K562 (cell line): Measurements from ENCODE around the gene PLOD1. TPM values are rescaled to one million over a fixed set of nuclear protein-coding genes. Genes with fewer than 3 reads are reported as not detected.

ENCODE experiments used
- HMG20B ChIP-seq: fragments of 250-450 bp; sonication (Bioruptor Pico); IDR thresholded peaks from 2 replicates; pipeline ENCODE4 v1.5.0; 2021; ENCODE audit warnings: mild to moderate bottlenecking
- LEF1 ChIP-seq: fragments of 450-650 bp; IDR thresholded peaks from 2 replicates; pipeline ENCODE4 v1.6.1; 2016; ENCODE audit warnings: mild to moderate bottlenecking
- MTA1 ChIP-seq: fragments of 450-650 bp; IDR thresholded peaks from 2 replicates; pipeline ENCODE4 v1.6.1; 2017; ENCODE audit warnings: borderline replicate concordance
- PHF8 ChIP-seq: fragments of 200-600 bp; sonication (generic); IDR thresholded peaks from 2 replicates; pipeline ENCODE4 v1.6.1; 2012; ENCODE audit warnings: mixed run types, mild to moderate bottlenecking, inconsistent platforms, low read length, moderate library complexity, borderline replicate concordance
- PHTF2 ChIP-seq: fragments of 250-450 bp; sonication (Bioruptor Pico); IDR thresholded peaks from 2 replicates; pipeline ENCODE4 v1.5.0; 2021; ENCODE audit warnings: mild to moderate bottlenecking
- PKNOX1 ChIP-seq: fragments of 450-650 bp; IDR thresholded peaks from 2 replicates; pipeline ENCODE4 v1.6.1; 2016
- POLR3A ChIP-seq: IDR thresholded peaks from 2 replicates; pipeline ENCODE4 v1.6.1; 2011; ENCODE audit warnings: borderline replicate concordance, mild to moderate bottlenecking, moderate library complexity; ENCODE audit not compliant: insufficient read length, insufficient read depth; ENCODE audit errors: extremely low read depth
- PURB ChIP-seq: sonication (generic); formaldehyde crosslinking; IDR thresholded peaks from 2 replicates; pipeline ENCODE4 v1.9.0; 2021; ENCODE audit warnings: low read depth, mild to moderate bottlenecking, missing genetic modification reagents
- RFX7 ChIP-seq: fragments of 250-450 bp; sonication (Bioruptor Pico); IDR thresholded peaks from 2 replicates; pipeline ENCODE4 v1.5.1; 2021; ENCODE audit warnings: mild to moderate bottlenecking
- ZC3H11A ChIP-seq: IDR thresholded peaks from 2 replicates; pipeline ENCODE4 v1.6.1; 2012; ENCODE audit warnings: low read depth, low read length, improper control_type of control experiment
- ZNF707 ChIP-seq: fragments of 250-450 bp; sonication (Bioruptor Pico); conservative IDR thresholded peaks from 2 replicates; pipeline ENCODE4 v1.8.0; 2022; ENCODE audit warnings: inconsistent platforms, mild to moderate bottlenecking, moderate library complexity
- ZNF785 ChIP-seq: fragments of 250-450 bp; sonication (Bioruptor Pico); IDR thresholded peaks from 2 replicates; pipeline ENCODE4 v1.4.0; 2020; ENCODE audit warnings: mild to moderate bottlenecking
- polyA plus RNA-seq, 8 experiments: library from polyadenylated mRNA; depleted of rRNA in 4 of 8; stranded (reverse) in 5 of 8; unstranded in 3 of 8; fragments of >200 nt; fragmentation: Nextera tagmentation in 2 of 8; fragmentation: Illumina TruSeq in 1 of 8; extraction: Ambion mirVana in 2 of 8; extraction: Trizol in 1 of 8; gene quantifications; 2 replicates each; pipeline versions ENCODE4 v1.2.1 to v1.2.3, GENCODE V29; 2011 to 2014; ENCODE audit warnings: inconsistent platforms in 1 of 8, missing spikeins in 1 of 8
- total RNA-seq, 7 experiments: library from RNA; depleted of rRNA in 6 of 7; stranded (reverse); fragments of >200 nt in 6 of 7; fragmentation: Illumina TruSeq in 2 of 7; extraction: Trizol in 2 of 7; gene quantifications; 2 replicates each; pipeline versions ENCODE4 v1.2.1 to v1.2.3, GENCODE V29; 2011 to 2021; ENCODE audit warnings: low replicate concordance in 1 of 7
- TF ChIP-seq, protein P1 (sequence below): fragments of 450-650 bp; IDR thresholded peaks from 2 replicates; pipeline ENCODE4 v1.6.1; 2017; ENCODE audit warnings: antibody characterized with exemption, mild to moderate bottlenecking
- TF ChIP-seq, protein P2 (sequence below), 2 experiments: fragments of 200-800 bp in 1 of 2; sonication (Bioruptor generic) in 1 of 2; sonication (generic) in 1 of 2; formaldehyde crosslinking in 1 of 2; IDR thresholded peaks in 1 of 2; conservative IDR thresholded peaks in 1 of 2; 2 replicates each; pipeline versions ENCODE4 v1.5.0 to v1.6.1; 2016 to 2020; ENCODE audit warnings: missing compliant biosample characterization in 1 of 2, missing genetic modification characterization in 1 of 2, missing genetic modification reagents in 1 of 2
- TF ChIP-seq, protein P3 (sequence below): sonication (generic); formaldehyde crosslinking; IDR thresholded peaks from 2 replicates; pipeline ENCODE4 v1.8.0; 2022; ENCODE audit warnings: missing genetic modification reagents, mild to moderate bottlenecking, moderate library complexity, borderline replicate concordance
- TF ChIP-seq, protein P4 (sequence below), 2 experiments: fragments of 450-650 bp; IDR thresholded peaks; 2 replicates each; pipeline ENCODE4 v1.6.1; 2018; ENCODE audit warnings: mild to moderate bottlenecking in 2 of 2, low read depth in 1 of 2; ENCODE audit not compliant: partially characterized antibody in 2 of 2

The PLOD1 gene
- total and polyA plus RNA-seq, 9 of the 15 experiments (the other 6 are each of a cell fraction or from before 2014, with no cell fraction given), result 16.6 to 90.8 (median 52.7) TPM

DNA sequence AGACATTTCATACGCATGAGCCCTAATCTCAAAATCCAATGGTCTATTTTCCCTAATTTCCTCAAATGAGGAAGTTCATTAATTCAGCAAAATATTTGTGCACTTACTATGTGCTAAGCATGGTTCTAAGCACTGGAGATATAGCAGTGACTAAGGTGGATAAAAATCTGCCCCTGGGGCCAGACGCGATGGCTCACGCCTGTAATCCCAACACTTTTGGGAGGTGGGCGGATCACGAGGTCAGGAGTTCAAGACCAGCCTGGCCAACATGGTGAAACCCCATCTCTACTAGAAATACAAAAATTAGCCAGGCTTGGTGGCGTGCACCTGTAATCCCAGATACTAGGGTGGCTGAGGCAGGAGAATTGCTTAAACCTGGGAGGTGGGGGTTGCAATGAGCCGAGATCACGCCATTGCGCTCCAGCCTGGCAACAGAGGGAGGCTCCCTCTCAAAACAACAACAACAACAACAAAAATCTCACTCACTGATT lies 80.5 kb downstream of the PLOD1 start (continued):
- TF ChIP-seq, protein P1, sequence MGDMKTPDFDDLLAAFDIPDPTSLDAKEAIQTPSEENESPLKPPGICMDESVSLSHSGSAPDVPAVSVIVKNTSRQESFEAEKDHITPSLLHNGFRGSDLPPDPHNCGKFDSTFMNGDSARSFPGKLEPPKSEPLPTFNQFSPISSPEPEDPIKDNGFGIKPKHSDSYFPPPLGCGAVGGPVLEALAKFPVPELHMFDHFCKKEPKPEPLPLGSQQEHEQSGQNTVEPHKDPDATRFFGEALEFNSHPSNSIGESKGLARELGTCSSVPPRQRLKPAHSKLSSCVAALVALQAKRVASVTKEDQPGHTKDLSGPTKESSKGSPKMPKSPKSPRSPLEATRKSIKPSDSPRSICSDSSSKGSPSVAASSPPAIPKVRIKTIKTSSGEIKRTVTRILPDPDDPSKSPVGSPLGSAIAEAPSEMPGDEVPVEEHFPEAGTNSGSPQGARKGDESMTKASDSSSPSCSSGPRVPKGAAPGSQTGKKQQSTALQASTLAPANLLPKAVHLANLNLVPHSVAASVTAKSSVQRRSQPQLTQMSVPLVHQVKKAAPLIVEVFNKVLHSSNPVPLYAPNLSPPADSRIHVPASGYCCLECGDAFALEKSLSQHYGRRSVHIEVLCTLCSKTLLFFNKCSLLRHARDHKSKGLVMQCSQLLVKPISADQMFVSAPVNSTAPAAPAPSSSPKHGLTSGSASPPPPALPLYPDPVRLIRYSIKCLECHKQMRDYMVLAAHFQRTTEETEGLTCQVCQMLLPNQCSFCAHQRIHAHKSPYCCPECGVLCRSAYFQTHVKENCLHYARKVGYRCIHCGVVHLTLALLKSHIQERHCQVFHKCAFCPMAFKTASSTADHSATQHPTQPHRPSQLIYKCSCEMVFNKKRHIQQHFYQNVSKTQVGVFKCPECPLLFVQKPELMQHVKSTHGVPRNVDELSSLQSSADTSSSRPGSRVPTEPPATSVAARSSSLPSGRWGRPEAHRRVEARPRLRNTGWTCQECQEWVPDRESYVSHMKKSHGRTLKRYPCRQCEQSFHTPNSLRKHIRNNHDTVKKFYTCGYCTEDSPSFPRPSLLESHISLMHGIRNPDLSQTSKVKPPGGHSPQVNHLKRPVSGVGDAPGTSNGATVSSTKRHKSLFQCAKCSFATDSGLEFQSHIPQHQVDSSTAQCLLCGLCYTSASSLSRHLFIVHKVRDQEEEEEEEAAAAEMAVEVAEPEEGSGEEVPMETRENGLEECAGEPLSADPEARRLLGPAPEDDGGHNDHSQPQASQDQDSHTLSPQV, result peak; percentile 51
- no peak for TF ChIP-seq HMG20B
- TF ChIP-seq, protein P2, sequence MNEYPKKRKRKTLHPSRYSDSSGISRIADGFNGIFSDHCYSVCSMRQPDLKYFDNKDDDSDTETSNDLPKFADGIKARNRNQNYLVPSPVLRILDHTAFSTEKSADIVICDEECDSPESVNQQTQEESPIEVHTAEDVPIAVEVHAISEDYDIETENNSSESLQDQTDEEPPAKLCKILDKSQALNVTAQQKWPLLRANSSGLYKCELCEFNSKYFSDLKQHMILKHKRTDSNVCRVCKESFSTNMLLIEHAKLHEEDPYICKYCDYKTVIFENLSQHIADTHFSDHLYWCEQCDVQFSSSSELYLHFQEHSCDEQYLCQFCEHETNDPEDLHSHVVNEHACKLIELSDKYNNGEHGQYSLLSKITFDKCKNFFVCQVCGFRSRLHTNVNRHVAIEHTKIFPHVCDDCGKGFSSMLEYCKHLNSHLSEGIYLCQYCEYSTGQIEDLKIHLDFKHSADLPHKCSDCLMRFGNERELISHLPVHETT (CRISPR knock-in tag; conservative IDR thresholded peaks at IDR 0.05 in 1 of 2, IDR thresholded peaks at IDR 0.05 in 1 of 2), result no peak
- TF ChIP-seq, protein P3, sequence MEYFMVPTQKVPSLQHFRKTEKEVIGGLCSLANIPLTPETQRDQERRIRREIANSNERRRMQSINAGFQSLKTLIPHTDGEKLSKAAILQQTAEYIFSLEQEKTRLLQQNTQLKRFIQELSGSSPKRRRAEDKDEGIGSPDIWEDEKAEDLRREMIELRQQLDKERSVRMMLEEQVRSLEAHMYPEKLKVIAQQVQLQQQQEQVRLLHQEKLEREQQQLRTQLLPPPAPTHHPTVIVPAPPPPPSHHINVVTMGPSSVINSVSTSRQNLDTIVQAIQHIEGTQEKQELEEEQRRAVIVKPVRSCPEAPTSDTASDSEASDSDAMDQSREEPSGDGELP, result no peak; the same call in 1 of the 2 replicates
- TF ChIP-seq PURB (CRISPR knock-in tag), result no peak
- TF ChIP-seq PKNOX1, result no peak
- TF ChIP-seq ZC3H11A, result no peak
- no peak; the same call in 1 of the 2 replicates for TF ChIP-seq MTA1
- no peak for TF ChIP-seq PHTF2 (CRISPR knock-in tag)
- TF ChIP-seq RFX7 (CRISPR knock-in tag), result no peak
- no peak for TF ChIP-seq PHF8
- TF ChIP-seq POLR3A, result peak; percentile 78
- TF ChIP-seq, protein P4, sequence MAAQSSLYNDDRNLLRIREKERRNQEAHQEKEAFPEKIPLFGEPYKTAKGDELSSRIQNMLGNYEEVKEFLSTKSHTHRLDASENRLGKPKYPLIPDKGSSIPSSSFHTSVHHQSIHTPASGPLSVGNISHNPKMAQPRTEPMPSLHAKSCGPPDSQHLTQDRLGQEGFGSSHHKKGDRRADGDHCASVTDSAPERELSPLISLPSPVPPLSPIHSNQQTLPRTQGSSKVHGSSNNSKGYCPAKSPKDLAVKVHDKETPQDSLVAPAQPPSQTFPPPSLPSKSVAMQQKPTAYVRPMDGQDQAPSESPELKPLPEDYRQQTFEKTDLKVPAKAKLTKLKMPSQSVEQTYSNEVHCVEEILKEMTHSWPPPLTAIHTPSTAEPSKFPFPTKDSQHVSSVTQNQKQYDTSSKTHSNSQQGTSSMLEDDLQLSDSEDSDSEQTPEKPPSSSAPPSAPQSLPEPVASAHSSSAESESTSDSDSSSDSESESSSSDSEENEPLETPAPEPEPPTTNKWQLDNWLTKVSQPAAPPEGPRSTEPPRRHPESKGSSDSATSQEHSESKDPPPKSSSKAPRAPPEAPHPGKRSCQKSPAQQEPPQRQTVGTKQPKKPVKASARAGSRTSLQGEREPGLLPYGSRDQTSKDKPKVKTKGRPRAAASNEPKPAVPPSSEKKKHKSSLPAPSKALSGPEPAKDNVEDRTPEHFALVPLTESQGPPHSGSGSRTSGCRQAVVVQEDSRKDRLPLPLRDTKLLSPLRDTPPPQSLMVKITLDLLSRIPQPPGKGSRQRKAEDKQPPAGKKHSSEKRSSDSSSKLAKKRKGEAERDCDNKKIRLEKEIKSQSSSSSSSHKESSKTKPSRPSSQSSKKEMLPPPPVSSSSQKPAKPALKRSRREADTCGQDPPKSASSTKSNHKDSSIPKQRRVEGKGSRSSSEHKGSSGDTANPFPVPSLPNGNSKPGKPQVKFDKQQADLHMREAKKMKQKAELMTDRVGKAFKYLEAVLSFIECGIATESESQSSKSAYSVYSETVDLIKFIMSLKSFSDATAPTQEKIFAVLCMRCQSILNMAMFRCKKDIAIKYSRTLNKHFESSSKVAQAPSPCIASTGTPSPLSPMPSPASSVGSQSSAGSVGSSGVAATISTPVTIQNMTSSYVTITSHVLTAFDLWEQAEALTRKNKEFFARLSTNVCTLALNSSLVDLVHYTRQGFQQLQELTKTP (IDR thresholded peaks at IDR 0.05; ENCODE audit: low read depth in 1 of 2, partially characterized antibody in 2 of 2), result no peak
- no peak; the same call in 1 of the 2 replicates for TF ChIP-seq LEF1
- TF ChIP-seq ZNF707, result no peak
- no peak for TF ChIP-seq ZNF785 (CRISPR knock-in tag)
